HEK293T (cell line): ENCODE data around the gene TMCC2.

Experiments used
- CTCF ChIA-PET: fragments of 350-600 bp; formaldehyde crosslinking; extraction: SDS; loops from one replicate; lab custom pipeline; 2021; ENCODE audit warnings: antibody characterized with exemption, inconsistent platforms; lab: Yijun Ruan, JAX
- POLR2A ChIA-PET: fragments of 350-600 bp; formaldehyde crosslinking; extraction: SDS; loops from one replicate; lab custom pipeline; 2020; ENCODE audit warnings: antibody characterized with exemption, inconsistent platforms; lab: Yijun Ruan, JAX
- DNase-seq: peaks from one replicate; pipeline ENCODE4 v3.0.0; 2012; ENCODE audit warnings: mixed read lengths; ENCODE audit errors: extremely low spot score
- ARNT ChIP-seq: fragments of 450-650 bp; IDR thresholded peaks from 2 replicates; pipeline ENCODE4 v1.6.1; 2017; ENCODE audit warnings: mild to moderate bottlenecking
- BHLHE40 ChIP-seq: fragments of 450-650 bp; IDR thresholded peaks from 2 replicates; pipeline ENCODE4 v1.6.1; 2016; ENCODE audit warnings: mild to moderate bottlenecking, moderate library complexity, borderline replicate concordance
- CTBP1 ChIP-seq: fragments of 450-650 bp; IDR thresholded peaks from 2 replicates; pipeline ENCODE4 v1.6.1; 2016; ENCODE audit warnings: borderline replicate concordance
- ELF4 ChIP-seq: fragments of 450-650 bp; IDR thresholded peaks from 2 replicates; pipeline ENCODE4 v1.6.1; 2017; ENCODE audit warnings: antibody characterized with exemption
- FOXA1 ChIP-seq: fragments of 450-650 bp; IDR thresholded peaks from 2 replicates; pipeline ENCODE4 v1.6.1; 2016; ENCODE audit warnings: mild to moderate bottlenecking
- FOXK2 ChIP-seq: fragments of 450-650 bp; IDR thresholded peaks from 2 replicates; pipeline ENCODE4 v1.6.1; 2016; ENCODE audit warnings: mild to moderate bottlenecking
- FOXM1 ChIP-seq: fragments of 450-650 bp; IDR thresholded peaks from 2 replicates; pipeline ENCODE4 v1.6.1; 2017; ENCODE audit warnings: mild to moderate bottlenecking, borderline replicate concordance
- HDGF ChIP-seq: fragments of 450-650 bp; IDR thresholded peaks from 2 replicates; pipeline ENCODE4 v1.6.1; 2017; ENCODE audit warnings: antibody characterized with exemption, borderline replicate concordance
- L3MBTL2 ChIP-seq: fragments of 450-650 bp; conservative IDR thresholded peaks from 2 replicates; pipeline ENCODE4 v1.6.1; 2016; ENCODE audit warnings: mild to moderate bottlenecking
- LEF1 ChIP-seq: fragments of 450-650 bp; IDR thresholded peaks from 2 replicates; pipeline ENCODE4 v1.6.1; 2017; ENCODE audit warnings: mild to moderate bottlenecking, borderline replicate concordance
- NFRKB ChIP-seq: fragments of 450-650 bp; IDR thresholded peaks from 2 replicates; pipeline ENCODE4 v1.6.1; 2016; ENCODE audit warnings: mild to moderate bottlenecking, moderate library complexity
- SP1 ChIP-seq: fragments of 450-650 bp; IDR thresholded peaks from 2 replicates; pipeline ENCODE4 v1.6.1; 2017
- SUZ12 ChIP-seq: fragments of 450-650 bp; IDR thresholded peaks from 2 replicates; pipeline ENCODE4 v1.6.1; 2016; ENCODE audit warnings: mild to moderate bottlenecking
- TARDBP ChIP-seq: fragments of 450-650 bp; IDR thresholded peaks from 2 replicates; pipeline ENCODE4 v1.6.1; 2016
- ZNF384 ChIP-seq: fragments of 450-650 bp; IDR thresholded peaks from 2 replicates; pipeline ENCODE4 v1.6.1; 2016
- TF ChIP-seq, protein P1 (sequence below): fragments of 450-650 bp; IDR thresholded peaks from 2 replicates; pipeline ENCODE4 v1.6.1; 2016

The TMCC2 gene

GRCh38 chr1:205263580-205264190 lies 35.9 kb downstream of the TMCC2 start:
- no peak for DNase-seq
- no peak for TF ChIP-seq NFRKB
- TF ChIP-seq SUZ12: no peak
- no peak for TF ChIP-seq SP1
- TF ChIP-seq, protein P1, sequence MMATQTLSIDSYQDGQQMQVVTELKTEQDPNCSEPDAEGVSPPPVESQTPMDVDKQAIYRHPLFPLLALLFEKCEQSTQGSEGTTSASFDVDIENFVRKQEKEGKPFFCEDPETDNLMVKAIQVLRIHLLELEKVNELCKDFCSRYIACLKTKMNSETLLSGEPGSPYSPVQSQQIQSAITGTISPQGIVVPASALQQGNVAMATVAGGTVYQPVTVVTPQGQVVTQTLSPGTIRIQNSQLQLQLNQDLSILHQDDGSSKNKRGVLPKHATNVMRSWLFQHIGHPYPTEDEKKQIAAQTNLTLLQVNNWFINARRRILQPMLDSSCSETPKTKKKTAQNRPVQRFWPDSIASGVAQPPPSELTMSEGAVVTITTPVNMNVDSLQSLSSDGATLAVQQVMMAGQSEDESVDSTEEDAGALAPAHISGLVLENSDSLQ: no peak
- no peak for TF ChIP-seq FOXK2
- no peak for TF ChIP-seq LEF1
- TF ChIP-seq FOXM1: no peak
- TF ChIP-seq FOXA1: no peak
- TF ChIP-seq TARDBP: no peak
- TF ChIP-seq BHLHE40: no peak
- no peak for TF ChIP-seq ARNT
- TF ChIP-seq CTBP1: no peak
- TF ChIP-seq ELF4: no peak
- CTCF ChIA-PET: no interaction called here
- POLR2A ChIA-PET: no interaction called here

GRCh38 chr1:205266611-205267305 lies 39.0 kb downstream of the TMCC2 start:
- TF ChIP-seq FOXA1 (no peak), FOXM1 (no peak), ELF4 (no peak), CTBP1 (no peak), SUZ12 (no peak)
- no peak for DNase-seq
- ChIA-PET POLR2A (no interaction called here), CTCF (interaction anchor here (1.9 kb wide), 1 partner anchor 11 kb away, joined by 5 read pairs; no protein-coding TSS in a partner anchor)

GRCh38 chr1:205267306-205267902 lies 39.7 kb downstream of the TMCC2 start:
- no peak for DNase-seq
- ChIA-PET POLR2A (no interaction called here), CTCF (no interaction called here)
- TF ChIP-seq HDGF (no peak), FOXM1 (no peak), L3MBTL2 (no peak), BHLHE40 (no peak), LEF1 (no peak), TARDBP (no peak), ELF4 (no peak), ZNF384 (no peak), CTBP1 (no peak), SUZ12 (no peak), SP1 (no peak), FOXK2 (no peak)

DNA sequence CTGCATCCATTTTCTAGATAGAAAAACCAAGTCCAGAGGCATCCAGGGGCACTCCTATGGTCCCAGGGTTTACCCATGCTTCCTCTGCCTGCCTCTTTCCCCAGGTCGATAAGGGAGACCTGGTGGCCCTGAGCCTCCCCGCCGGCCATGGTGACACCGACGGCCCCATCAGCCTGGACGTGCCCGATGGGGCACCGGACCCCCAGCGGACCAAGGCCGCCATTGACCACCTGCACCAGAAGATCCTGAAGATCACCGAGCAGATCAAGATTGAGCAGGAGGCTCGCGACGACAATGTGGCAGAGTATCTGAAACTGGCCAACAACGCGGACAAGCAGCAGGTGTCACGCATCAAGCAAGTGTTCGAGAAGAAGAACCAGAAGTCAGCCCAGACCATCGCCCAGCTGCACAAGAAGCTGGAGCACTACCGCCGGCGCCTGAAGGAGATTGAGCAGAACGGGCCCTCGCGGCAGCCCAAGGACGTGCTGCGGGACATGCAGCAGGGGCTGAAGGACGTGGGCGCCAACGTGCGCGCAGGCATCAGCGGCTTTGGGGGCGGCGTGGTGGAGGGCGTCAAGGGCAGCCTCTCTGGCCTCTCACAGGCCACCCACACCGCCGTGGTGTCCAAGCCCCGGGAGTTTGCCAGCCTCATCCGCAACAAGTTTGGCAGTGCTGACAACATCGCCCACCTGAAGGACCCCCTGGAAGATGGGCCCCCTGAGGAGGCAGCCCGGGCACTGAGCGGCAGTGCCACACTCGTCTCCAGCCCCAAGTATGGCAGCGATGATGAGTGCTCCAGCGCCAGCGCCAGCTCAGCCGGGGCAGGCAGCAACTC lies 41.3 kb downstream of the TMCC2 start:
- no peak for DNase-seq
- TF ChIP-seq HDGF: no peak
- TF ChIP-seq L3MBTL2: no peak
- no peak for TF ChIP-seq ZNF384
- no peak for TF ChIP-seq ARNT
- TF ChIP-seq ELF4: no peak
- TF ChIP-seq FOXK2: no peak
- TF ChIP-seq SUZ12: no peak
- no peak for TF ChIP-seq FOXA1
- TF ChIP-seq BHLHE40: no peak
- TF ChIP-seq FOXM1: no peak
- no peak for TF ChIP-seq TARDBP
- TF ChIP-seq, protein P1: no peak
- TF ChIP-seq CTBP1: no peak
- TF ChIP-seq NFRKB: no peak
- TF ChIP-seq SP1: no peak
- TF ChIP-seq LEF1: no peak
- ChIA-PET CTCF (interaction anchor here (11.1 kb wide), 1 partner anchor 58 kb away, joined by 235 read pairs; the partner anchor contains the start of gene NUAK2), POLR2A (no interaction called here)

DNA sequence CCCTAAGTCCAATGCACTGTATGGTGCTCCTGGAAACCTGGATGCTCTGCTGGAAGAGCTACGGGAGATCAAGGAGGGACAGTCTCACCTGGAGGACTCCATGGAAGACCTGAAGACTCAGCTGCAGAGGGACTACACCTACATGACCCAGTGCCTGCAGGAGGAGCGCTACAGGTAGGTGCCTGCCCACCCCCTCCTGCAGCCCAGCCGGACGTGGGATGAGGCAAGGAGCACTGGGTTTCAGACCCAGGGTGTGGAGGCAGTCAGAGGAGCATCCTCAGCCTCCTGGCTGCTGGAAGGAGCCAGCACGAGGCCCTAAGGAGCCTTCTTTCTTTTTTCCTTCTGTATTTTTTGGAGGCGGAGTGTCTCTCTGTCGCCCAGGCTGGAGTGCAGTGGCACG lies 42.0 kb downstream of the TMCC2 start:
- TF ChIP-seq BHLHE40: no peak
- TF ChIP-seq CTBP1: no peak
- TF ChIP-seq SP1: no peak
- TF ChIP-seq ZNF384: no peak
- no peak for TF ChIP-seq NFRKB
- TF ChIP-seq SUZ12: no peak
- TF ChIP-seq HDGF: no peak
- TF ChIP-seq, protein P1: no peak
- TF ChIP-seq FOXK2: no peak
- no peak for TF ChIP-seq L3MBTL2
- TF ChIP-seq FOXM1: no peak
- TF ChIP-seq FOXA1: no peak
- no peak for TF ChIP-seq ELF4
- no peak for TF ChIP-seq TARDBP
- TF ChIP-seq LEF1: no peak
- no peak for TF ChIP-seq ARNT
- DNase-seq: no peak
- POLR2A ChIA-PET: no interaction called here
- CTCF ChIA-PET: interaction anchor here (0.6 to 11.1 kb wide), 2 partner anchors 58 to 864 kb away, joined by 3 to 235 read pairs; partner anchors contain the start of gene NUAK2
